ENCODE data around the gene VWA3A.
"Not testable (repeated sequence)": the region's sequence is repeated elsewhere in the genome, so short reads cannot be mapped to it uniquely, and the experiment has no call there.

The VWA3A gene

DNA sequence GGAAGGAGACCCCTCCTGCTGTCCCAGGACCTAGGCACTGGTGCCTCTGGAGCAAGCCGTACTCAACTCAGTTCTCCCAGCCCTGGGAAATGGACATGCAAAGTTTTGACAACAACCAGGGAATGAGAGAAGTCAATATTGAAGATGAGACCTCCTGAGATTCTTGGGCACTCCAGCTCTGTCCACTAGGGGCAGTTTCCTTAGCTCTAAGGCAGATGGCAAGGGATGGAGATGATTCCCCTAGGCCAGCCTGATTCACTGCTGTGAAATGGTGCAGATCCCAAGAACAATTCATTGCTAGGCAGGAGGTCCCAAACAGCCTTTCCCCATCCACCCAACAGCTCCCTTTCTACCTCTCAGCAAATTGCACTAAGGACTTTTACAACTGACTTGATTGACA lies 49.4 kb downstream of the VWA3A start:
- DNase-seq: no peak

- DNase-seq: no peak
Observed at GRCh38 chr16:22144520-22144919, 52.2 kb downstream of the VWA3A start.

DNA sequence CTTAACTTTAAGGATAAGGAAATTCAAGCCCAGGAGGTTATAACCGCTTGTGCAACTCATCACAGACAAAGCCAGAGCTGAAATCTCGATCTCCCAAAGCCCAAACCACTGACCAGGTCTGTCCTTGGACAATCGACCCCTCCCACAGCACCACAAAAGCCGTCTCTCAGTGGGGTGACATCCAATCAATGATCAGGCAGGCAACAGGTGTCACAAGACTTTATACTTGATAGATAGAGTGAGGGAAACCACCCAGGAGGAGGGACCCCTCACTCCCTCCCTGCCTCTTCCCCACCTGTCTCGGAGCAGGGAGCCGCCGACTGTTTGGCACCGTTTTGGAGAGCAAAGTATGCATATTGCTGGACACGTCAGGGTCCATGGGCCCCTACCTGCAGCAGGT lies 55.5 kb downstream of the VWA3A start:
- DNase-seq: no peak

DNA sequence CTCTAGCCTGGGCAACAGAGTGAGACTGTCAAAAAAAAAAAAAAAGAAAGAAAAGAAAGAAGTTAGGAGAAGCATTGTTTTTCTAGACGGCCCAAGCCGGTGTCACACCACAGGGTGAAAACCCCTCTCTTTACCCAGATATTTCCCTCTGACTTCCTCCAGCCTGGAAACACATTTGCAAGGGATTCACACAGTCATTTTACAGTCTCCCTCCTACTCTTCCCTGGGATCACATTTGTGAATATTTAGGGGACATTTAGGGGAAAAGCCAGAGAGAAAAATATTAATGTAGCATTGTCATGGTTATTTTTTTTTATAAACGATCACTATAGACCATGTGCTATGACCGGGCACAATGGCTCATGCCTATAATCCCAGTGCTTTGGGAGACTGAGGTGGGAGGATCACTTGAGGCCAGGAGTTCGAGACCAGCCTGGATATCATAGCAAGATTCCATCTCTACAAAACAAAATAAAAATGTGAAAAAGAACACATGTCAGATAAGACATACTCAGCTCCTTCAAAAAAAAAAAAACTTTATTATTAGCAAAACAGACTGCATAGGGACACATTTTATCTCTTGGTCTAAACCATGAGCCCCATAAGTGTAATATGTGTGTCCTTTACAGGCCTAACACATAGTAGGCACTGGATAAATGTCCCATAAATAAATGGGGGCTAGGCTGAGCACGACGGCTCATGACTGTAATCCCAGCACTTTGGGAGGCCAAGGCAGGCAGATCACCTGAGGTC lies 59.1 kb downstream of the VWA3A start:
- DNase-seq: no peak

DNA sequence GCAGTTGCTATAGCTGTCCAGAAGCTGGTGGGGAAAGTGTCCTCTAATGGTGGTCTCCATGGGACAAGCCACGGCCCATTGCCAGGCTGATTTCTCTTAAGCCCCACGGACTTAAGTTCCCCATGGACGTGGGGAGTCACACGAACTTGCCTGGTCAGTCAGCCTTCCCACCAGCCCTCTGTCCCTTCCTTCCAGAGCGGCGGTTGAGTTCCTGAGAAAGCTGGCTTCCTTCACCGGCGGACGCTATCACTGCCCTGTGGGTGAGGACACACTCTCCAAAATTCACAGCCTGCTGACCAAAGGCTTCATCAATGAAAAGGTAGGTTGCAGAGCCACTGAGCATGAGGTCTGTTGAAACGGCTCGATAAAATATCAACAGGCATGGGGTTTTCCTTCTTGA lies 60.0 kb downstream of the VWA3A start:
- no peak for DNase-seq

GRCh38 chr16:22153078-22153477 lies 60.7 kb downstream of the VWA3A start:
- not testable (repeated sequence) for DNase-seq

GRCh38 chr16:22161401-22161800 lies 69.1 kb downstream of the VWA3A start:
- DNase-seq: no peak

DNA sequence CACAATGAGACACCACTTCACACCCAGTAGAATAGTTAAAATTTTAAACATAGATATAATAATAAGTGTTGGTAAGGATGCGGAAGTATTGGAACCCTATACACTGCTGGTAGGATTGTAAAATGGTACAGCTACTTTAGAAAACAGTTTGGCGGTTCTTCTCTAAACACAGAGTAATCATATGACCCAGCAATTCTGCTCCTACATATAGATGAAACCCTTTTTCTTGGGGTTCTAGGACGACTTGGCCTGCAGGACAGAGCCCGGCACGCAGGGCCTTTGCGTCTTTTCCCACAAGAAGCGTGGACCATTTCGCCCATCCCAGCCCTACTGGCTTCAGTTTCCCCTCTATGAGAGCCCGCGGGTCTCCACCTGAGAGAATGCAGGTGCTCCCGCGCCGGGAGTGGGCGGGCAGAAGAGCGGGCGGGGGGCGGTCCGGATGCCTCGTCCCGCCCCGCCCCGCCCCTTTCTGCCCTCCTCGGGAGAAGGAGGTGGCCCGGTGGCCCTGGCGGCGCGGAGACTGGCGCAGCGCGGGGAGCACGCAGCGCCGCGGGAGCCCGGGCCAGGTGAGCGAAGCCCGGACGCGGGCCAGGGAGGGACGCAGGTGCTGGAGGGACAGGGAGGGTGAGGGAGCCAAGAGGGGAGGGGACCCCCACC lies 69.8 kb downstream of the VWA3A start, which contains the start of gene SDR42E2:
SDR42E2 (plus strand) TSS at position 508 of the 657 bp plus-strand sequence. CDS start 3,077 bp downstream, outside the sequence.
- no peak for DNase-seq

DNA sequence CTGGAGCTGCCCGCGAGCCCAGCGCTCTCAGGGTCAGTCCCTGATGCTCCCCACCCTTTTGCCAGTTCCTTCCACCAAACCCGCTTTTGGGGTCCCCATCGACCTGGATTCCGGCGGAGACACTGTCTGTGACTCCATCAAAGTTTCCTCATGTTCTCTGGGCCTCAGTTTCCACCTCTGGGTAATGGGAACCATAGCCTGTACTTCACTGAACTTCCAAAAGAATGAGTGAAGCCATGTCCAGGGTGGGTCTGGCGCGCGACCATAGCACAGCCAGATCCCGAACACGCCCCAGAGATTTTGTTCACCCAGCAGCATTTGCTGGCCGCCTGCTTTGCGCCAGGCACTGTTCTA lies 70.3 kb downstream of the VWA3A start:
- DNase-seq: no peak

DNA sequence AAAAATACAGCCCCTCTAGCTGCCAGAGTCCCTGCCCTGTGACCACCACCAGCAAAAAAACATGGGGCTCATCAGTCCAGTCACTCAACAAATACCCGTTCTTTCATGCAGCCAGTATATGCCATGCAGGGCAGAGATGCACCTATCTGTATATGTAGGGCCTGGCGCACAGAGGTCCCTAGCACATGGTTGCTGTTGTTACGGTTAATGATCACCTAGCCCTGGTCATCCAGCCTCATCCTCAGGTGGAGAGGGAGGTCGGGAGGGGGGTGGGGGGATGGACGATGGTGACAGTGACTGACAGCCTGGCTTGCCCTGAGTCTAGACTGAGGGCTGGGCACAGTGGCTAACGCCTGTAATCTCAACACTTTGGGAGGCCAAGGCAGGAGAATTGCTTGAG lies 71.5 kb downstream of the VWA3A start:
- no peak for DNase-seq

- no peak for DNase-seq
Observed at GRCh38 chr16:22164482-22164881, 72.1 kb downstream of the VWA3A start.

DNA sequence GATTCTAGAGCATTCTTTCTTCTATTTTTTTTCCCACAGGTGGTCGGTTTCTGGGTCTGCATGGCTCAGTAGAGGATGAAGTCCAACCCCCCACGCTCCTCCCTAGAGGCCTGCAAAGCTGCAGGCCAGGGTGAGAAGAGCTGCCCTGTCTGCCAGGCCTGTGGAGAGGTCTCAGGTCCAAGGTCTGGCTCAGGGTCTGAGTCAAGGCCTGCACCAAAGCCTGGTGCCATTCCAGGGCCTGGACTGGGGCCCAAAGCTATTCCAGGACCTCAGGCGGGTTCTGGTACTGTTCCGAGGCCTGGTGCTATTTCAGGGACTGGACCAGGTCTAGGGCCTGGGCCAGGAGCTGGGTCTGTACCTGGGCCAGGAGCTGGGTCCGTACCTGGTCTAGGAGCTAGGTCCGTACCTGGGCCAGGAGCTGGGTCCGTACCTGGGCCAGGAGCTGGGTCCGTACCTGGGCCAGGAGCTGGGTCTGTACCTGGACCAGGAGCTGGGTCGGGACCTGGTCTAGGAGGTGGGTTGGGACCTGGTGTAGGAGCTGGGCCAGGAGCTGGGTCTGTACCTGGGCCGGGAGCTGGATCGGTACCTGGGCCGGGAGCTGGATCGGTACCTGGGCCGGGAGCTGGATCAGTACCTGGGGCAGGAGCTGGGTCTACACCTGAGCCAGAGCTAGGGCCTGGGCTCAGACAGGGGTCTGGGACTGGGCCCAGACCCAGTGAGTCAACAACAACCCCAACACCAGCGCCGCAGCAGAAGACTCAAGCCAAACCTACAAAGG lies 73.4 kb downstream of the VWA3A start:
- DNase-seq: no peak

GRCh38 chr16:22171953-22172352 lies 79.6 kb downstream of the VWA3A start:
- DNase-seq: no peak

DNA sequence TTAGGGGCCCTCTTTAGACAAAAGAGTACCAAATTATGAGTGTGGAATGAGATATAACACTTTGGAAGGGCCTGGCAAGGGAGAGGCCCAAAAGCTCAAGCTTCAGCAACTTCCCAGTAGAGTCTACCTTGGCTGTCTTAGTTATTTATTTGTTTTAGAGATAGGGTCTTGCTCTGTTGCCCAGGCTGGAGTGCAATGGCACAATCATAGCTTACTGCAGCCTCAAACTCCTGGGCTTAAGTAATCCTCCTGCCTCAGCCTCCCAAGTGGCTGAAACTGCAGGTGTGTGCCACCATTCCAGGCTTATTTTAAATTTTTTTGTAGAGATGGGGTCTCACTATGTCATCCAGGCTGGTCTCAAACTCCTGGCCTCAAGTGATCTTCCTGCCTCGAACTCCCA lies 80.3 kb downstream of the VWA3A start:
- DNase-seq: not testable (repeated sequence)

DNA sequence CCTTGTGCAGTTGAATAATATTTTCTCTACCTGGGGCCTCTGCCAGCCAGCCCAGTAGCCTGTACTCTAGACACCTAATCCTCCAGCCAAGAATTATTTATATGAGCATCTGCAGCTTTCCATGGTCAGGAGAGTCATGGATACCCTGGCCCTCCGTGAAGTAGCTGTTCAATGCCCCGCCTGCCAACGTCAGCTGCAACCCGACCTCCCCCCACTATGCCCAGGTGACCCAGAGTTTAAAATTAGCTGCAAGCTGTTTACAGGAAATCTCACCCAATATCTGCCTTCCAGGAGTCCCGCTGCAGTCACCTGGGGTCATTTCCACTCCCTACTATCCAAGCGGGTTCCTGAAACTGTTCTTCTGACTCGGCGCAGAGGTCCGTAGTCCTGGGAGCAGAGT lies 82.3 kb downstream of the VWA3A start:
- no peak for DNase-seq

DNA sequence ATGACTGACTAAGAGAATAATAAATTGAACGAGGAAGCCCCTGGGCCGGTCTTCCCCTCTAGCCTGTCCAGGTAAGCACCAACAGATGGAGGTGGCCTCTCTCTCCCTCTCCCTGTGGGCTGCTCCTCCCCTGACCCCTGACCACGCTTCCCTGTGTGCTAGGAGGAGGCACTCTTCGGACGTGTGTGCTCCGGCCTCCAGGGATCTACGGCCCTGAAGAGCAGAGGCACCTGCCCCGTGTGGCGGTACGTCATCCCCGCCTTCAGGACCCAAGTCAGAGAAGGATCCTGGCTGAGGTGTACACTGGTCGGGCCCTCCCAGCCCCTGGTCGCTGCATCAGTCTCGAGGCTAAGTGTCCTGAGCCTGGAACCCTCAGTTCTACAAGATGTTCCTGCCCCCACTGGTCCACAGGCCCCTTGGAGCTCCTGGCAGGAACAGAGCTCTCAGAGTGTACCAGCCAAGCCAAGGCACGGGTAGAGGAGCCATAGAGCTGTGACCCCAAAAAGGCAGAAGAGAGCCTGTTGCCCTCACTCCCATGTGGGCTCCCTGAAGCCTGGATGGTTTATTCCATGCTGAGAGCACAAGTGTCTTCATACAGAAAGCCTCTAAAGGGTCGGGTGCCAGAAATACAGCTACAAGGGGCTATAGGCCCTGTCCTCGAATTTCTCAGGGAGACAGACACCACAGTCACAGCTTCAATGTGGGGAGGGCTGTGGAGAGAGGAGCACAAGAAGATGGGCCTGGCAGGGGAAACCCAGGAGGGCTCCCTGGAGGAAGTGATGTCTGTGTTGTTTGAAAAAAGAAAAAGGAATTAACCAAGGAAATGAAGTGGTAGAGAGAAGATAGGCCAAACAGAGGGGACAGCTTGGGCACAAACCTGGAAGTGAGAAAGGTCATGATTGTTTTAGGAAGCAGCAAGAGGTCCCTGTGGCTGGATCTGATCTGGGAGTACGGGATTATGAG lies 85.9 kb downstream of the VWA3A start:
- DNase-seq: no peak

GRCh38 chr16:22181426-22181825 lies 89.1 kb downstream of the VWA3A start:
- DNase-seq: no peak

- DNase-seq: no peak
Observed at GRCh38 chr16:22181843-22182242, 89.5 kb downstream of the VWA3A start.

DNA sequence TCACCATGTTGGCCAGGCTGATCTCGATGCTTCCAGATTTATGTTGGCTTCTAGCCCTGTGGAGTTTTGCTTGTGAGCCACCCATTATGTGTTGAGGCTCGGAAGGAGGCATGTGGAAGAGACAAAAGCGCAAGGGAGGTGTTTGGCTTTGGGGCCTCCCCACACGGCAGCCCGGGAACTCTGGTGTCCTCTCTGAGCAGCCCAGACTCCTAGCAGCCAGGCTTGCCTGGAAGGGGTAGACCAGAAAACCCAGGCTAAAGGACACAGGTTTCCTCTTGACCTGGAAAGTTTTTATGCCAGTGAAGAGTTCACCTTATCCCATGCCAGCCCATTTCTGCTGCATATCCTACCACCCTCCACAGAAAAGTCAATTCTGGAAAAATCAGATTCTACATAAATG lies 91.0 kb downstream of the VWA3A start:
- DNase-seq: no peak

DNA sequence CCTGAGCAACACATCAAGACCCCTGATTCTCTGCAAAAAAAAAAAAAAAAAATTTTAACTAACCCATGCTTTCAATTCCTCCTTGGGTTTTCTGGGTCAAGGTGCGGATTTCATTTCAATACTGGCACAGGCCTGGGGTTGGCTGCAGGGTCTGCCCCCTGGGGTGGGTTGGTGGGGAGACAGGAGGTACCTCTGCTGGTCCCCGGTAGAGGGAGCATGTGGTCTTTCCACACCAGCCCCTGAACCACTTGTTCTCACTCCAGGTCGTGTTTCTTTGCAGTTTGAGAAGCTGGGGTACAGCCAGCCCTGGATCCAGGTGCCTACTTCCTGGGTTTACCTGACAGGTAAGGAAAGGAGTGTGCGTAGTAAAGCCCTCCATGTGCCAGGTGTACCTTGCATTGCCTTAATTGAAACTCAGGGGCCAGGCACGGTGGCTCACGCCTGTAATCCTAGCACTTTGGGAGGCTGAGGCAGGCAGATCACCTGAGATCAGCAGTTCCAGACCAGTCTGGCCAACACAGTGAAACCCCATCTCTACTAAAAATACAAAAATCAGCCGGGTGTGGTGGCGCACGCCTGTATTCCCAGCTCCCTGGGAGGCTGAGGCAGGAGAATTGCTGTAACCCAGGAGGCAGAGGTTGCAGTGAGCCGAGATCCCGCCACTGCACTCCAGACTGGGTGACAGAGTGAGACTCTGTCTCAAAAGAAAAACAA lies 91.7 kb downstream of the VWA3A start:
- DNase-seq: no peak

- DNase-seq: no peak
Observed at GRCh38 chr16:22184615-22184968, 92.3 kb downstream of the VWA3A start.

DNA sequence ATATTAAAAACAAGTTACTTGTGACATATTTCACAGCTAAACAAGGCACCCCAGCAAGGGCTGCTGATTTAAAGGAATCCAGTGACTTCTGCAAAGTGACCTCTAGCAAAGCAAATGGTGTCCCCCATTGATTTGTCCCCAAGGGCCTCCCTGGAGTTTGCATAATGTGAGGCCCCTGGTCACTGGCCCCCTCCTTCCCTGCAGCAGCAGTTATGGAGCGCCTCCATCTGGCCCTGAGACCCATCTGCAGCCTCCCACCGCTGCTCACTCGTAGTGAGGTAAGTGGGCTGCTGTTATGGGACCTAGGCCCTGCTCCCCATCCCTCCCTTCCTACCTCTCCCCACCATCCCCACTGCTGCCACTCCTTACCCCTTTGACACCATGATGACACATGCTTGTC lies 94.2 kb downstream of the VWA3A start:
- DNase-seq: no peak

All from NCI-H1048 (cell line).